Ramos (cell line): Measurements from ENCODE around the gene ANKRD53.

Experiments
- in situ Hi-C: fragments of 300-500 bp; cut with MboI; formaldehyde crosslinking; loops from one replicate; pipeline ENCODE4 v1.14.3; 2022; ENCODE audit warnings: low sequenced_read_pairs; ENCODE audit not compliant: unreplicated experiment

ANKRD53 gene

GRCh38 chr2:70978341-70979179 is at the start of gene ANKRD53:
ANKRD53 (plus strand) TSS chr2:70978630; CDS start chr2:70978646, 16 bp downstream.
- in situ Hi-C loops: no loop called here

- in situ Hi-C loops: loop anchor here (25.0 kb wide), 1 partner anchor 618 kb away; the partner anchor contains the start of gene FAM136A
These were observed 47.8 kb upstream of the ANKRD53 start for GRCh38 chr2:70930371-70931329.

- in situ Hi-C loops: loop anchor here (25.0 kb wide), 1 partner anchor 619 kb away; the partner anchor contains the start of gene FAM136A
These were observed 46.9 kb upstream of the ANKRD53 start for GRCh38 chr2:70931376-70932000.

GRCh38 chr2:70932631-70933230 is 45.7 kb upstream of the ANKRD53 start:
- in situ Hi-C loops: loop anchor here (25.0 kb wide), 1 partner anchor 620 kb away; the partner anchor contains the start of gene FAM136A

- in situ Hi-C loops: loop anchor here (25.0 kb wide), 1 partner anchor 623 kb away; the partner anchor contains the start of gene FAM136A
These were observed 43.4 kb upstream of the ANKRD53 start for GRCh38 chr2:70934981-70935380.

GRCh38 chr2:70935468-70936164 is 42.8 kb upstream of the ANKRD53 start, which contains the start of gene ATP6V1B1:
ATP6V1B1 (plus strand) TSS chr2:70935900; CDS start chr2:70935955, 55 bp downstream.
- in situ Hi-C loops: loop anchor here (25.0 kb wide), 1 partner anchor 623 kb away; the partner anchor contains the start of gene FAM136A

GRCh38 chr2:70936165-70936978 is 42.1 kb upstream of the ANKRD53 start:
- in situ Hi-C loops: loop anchor here (25.0 kb wide), 1 partner anchor 624 kb away; the partner anchor contains the start of gene FAM136A

GRCh38 chr2:70936979-70937811 is 41.2 kb upstream of the ANKRD53 start:
- in situ Hi-C loops: loop anchor here (25.0 kb wide), 1 partner anchor 625 kb away; the partner anchor contains the start of gene FAM136A

- in situ Hi-C loops: loop anchor here (25.0 kb wide), 1 partner anchor 626 kb away; the partner anchor contains the start of gene FAM136A
These were observed 40.4 kb upstream of the ANKRD53 start for GRCh38 chr2:70937866-70938585.

- in situ Hi-C loops: loop anchor here (25.0 kb wide), 1 partner anchor 626 kb away; the partner anchor contains the start of gene FAM136A
These were observed 39.9 kb upstream of the ANKRD53 start for GRCh38 chr2:70938586-70938950.

- in situ Hi-C loops: loop anchor here (25.0 kb wide), 1 partner anchor 627 kb away; the partner anchor contains the start of gene FAM136A
These were observed 39.2 kb upstream of the ANKRD53 start for GRCh38 chr2:70939001-70939838.

- in situ Hi-C loops: loop anchor here (5.0 to 25.0 kb wide), 2 partner anchors 63 to 628 kb away; partner anchors contain the start of gene FAM136A
These were observed 38.4 kb upstream of the ANKRD53 start for GRCh38 chr2:70939839-70940580.

- in situ Hi-C loops: loop anchor here (5.0 to 25.0 kb wide), 2 partner anchors 64 to 629 kb away; partner anchors contain the start of gene FAM136A
These were observed 37.2 kb upstream of the ANKRD53 start for GRCh38 chr2:70941186-70941585.

GRCh38 chr2:70941701-70942100 is 36.7 kb upstream of the ANKRD53 start:
- in situ Hi-C loops: loop anchor here (5.0 to 25.0 kb wide), 2 partner anchors 64 to 629 kb away; partner anchors contain the start of gene FAM136A
